ENCODE results near the gene MGAT4D.
"Not testable (repeated sequence)": the region's sequence is repeated elsewhere in the genome, so short reads cannot be mapped to it uniquely, and the experiment has no call there.

The MGAT4D gene

DNA sequence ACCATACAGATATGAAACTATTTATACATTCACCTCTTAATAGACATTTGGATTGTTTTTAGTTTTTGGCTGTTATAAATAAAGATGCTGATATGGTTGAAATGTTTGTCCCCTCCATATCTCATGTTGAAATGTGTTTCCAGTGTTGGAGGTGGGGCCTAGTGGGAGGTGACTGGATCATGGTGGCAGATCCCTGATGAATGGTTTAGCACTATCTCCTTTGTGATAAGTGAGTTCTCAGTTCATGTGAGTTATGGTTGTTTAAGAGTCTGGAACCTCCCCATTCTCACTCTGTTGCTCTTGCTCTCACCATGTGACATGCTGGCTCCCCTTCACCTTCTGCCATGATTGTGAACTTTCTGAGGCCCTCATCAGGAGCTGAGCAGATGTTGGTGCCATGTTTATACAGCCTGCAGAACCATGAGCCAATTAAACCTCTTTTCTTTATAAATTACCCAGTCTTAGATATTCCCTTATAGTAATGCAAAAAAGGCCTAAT, 58.4 kb downstream of the MGAT4D start:
- DNase-seq (ENCODE audit: low read depth, low spot score) = no peak

DNA sequence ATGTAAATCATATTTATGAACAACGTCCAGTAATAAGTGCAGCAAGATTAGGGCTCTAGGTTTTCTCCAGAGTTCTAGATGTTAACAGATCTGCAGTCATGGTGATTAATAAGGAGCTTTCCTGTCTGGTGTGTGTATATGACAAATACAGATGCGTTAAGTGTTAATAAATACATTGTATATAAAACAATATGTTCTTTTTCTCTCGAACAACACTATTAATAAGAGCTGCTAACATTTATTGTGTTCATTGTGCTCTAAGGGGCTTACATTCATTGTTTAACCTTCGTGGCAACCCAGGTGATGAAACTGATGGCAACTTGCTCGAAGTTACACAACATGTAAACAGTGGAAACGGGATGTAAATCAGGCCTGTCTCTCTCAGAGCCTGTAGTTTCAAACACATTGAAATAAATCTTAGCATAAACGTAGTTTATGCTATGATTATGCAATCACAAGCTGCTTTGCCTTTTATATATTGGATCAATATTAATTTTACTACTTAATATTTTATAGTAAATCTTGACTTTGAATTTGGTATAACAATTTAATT, 70.1 kb downstream of the MGAT4D start:
- no peak for DNase-seq (ENCODE audit: low read depth, low spot score)

DNA sequence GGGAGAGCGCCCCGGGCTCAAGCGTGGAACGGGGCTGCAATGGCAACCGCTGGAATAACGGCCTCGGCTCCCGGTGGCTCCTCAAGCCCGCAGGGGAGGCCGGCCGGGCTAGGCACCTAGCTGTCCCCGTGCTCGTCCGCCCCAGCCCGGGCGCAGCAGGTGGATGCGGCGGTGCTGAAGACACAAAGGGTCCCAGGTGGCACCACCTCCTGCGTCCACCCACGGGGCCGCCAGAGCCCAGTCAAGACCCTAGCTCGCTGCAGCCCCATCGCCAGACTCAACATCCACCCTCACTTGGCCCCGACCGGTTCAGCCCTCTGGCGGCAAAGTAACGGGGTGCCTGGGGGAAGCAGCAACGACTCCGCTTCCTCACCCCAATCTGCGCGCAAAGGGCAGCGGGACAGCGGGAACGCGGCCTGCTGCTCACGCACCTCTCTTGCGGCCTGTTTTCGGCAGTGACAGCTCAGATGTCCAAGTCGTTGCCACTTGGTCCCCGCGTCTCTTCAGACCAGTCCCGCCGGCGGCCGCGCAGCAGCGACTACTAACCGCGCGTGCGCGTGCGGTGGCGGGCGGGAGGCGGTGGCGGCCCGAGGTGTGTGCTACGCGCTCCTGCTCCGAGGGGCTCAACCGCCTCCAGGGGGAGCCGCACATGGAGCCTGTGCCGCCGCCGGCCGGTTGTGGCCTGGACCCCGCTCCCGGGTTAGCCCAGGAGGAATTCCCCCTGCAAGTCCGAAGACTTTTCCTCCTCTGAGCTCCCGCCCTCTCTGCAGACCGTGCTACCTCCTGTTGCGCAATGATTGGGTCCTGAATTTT, 70.8 kb downstream of the MGAT4D start, which contains the start of gene CLGN:
Gene CLGN (minus strand): TSS at position 543 of the 813 bp plus-strand sequence. CDS start 14,570 bp downstream, outside the sequence.
- DNase-seq (ENCODE audit: low read depth, low spot score) = peak; percentile 18

DNA sequence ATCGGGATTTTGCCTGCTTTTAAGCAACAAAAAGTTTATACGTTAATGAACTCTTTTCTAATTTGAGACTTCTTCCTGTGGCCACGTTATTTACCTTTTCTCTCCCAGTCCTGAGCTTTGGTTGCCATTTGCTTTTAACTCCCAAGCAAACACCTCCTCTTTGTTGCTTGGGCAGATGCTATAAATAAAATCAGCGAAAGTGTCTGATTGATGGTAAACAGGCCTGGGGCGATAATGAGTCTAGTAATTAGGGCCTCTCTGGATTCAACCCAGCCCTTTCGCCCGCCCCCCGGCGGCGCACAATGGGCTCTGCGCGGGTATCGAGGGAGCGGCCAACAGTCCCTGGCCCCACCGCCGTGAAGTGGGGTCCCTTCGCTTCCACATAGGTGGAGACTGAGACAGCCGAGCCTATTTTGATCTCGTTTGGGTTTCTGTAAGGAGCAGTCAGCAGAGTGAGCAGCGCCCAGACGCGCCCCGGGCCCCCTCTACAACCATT, 71.4 kb downstream of the MGAT4D start:
- DNase-seq (ENCODE audit: low read depth, low spot score) = no peak

DNA sequence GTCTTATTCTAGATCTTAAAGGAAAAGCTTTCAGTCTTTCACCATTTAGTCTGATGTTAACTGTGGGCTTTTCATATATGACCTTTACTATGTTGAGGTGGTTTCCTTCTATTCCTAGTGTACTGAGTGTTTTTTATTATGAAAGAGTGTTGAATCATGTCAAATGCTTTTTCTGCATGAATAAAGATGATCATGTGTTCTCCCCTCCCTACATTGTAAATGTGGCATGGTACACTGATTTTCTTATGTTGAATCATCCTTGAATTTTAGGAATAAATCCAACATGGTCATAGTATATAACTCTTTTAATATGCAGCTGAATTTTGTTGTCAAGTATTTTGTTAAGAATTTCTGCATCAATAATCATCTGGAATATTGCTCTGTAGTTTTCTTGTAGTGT, 75.0 kb downstream of the MGAT4D start:
- no peak for DNase-seq (ENCODE audit: low read depth, low spot score)

DNA sequence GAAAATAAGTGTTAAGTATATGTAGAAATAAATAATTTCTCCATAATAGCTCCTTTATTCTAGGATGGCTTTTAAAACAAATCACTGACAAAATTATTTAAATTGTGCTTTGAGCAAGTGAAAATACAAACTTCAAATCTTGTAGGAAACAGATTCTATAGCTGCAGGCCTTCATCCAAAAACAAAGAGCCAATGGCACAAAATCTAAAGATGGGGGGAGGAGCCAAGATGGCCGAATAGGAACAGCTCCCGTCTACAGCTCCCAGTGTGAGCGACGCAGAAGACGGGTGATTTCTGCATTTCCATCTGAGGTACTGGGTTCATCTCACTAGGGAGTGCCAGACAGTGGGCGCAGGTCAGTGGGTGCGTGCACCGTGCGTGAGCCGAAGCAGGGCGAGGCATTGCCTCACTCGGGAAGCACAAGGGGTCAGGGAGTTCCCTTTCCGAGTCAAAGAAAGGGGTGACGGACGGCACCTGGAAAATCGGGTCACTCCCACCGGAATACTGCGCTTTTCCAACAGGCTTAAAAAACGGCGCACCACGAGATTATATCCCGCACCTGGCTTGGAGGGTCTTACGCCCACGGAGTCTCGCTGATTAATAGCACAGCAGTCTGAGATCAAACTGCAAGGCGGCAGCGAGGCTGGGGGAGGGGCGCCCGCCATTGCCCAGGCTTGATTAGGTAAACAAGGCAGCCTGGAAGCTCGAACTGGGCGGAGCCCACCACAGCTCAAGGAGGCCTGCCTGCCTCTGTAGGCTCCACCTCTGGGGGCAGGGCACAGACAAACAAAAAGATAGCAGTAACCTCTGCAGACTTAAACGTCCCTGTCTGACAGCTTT, 84.7 kb downstream of the MGAT4D start:
- DNase-seq (ENCODE audit: low read depth, low spot score) = not testable (repeated sequence)

DNA sequence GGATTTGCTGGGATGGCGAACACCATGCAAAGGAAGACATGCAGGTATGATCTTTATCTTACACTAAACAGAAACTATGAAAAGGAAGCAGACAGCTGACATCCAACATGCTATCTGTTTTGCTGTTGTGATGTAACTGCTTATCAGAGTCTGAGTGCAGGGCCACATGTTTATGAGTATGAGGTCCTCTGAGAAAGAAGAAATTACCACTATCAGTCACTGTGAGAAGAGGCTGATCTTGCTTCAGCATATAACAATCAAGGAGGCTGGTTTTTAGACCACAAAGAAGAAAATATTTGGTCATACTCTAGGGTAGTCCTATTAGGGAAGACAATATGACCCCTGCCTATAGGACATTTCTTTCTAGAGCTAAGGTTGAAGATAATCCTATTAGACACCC, 89.1 kb downstream of the MGAT4D start:
- no peak for DNase-seq (ENCODE audit: low read depth, low spot score)

DNA sequence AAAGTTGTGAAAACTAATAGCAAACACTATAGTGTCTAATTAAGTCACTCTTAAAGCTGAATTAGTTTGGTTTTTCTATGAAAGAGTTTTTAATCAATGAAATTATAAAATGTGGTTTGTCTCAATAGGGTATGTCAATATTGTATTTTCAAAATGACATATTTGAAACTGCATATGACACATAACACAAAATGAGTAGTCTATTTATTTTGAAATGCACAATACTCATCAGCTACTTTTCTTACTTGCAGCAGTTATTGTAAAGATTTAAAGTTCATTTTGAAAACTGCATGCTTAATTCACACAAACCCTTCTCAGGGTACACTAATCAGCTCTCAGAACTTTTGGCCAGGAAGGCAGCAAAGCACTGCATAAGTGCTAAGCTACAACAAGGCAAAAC, 91.8 kb downstream of the MGAT4D start:
- DNase-seq (ENCODE audit: low read depth, low spot score) = no peak

DNA sequence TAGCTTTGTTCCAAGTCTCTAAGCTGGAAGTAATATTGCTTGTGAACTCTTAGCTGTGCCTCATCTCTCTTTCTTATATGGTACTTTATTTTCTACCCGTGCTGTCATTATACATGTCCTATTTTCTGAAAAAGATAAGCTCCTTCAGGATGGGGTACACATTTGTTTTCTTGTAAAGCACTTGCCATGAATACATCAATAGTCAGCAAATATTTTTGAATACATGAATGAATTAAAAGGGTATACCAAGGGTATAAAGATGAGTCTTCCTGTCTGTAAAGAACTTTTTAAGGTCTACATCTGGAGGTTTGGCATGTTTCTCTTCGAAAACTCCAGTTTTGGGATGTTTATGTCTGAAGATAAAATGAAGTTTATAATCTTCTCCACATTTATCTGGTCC, 98.0 kb downstream of the MGAT4D start:
- no peak for DNase-seq (ENCODE audit: low read depth, low spot score)

DNA sequence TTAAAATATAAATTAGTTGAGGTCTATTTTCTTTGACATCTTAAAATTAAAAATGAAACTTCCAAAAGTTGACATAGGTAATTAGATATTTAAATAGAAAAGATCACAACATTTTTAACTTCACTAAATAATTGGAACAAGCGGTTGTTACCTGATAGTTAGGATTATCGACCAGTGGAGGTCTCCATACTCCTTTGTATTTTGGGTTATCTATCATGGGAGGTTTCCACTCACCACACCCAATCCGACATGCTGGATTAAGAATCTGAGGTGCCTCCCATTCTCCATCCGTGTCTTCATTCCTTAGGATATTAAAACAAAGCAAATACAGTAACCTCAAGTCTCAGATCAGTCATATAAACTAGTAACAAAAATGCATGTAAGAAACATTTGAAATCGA, 102.4 kb downstream of the MGAT4D start:
- DNase-seq (ENCODE audit: low read depth, low spot score) = no peak
